Stimulated activated CD4-positive, alpha-beta T cell treated with anti-CD3 and anti-CD28 coated beads, Interleukin-1b, Interleukin-23, amount 100 ng/mL, for 4 hours (primary cell): ENCODE measurements around the gene ANKMY1.

Source experiments
- DNase-seq, 2 donors: peaks; one replicate each; pipeline ENCODE4 v3.0.0-alpha.2; 2020; ENCODE audit warnings: low read depth in 2 of 2

ANKMY1 gene

GRCh38 chr2:240579771-240580614 lies 22.2 kb upstream of the ANKMY1 start:
- peak; percentile 50 to 66 for DNase-seq

GRCh38 chr2:240579071-240579762 lies 21.4 kb upstream of the ANKMY1 start:
- DNase-seq, result no peak

GRCh38 chr2:240578488-240578887 lies 20.7 kb upstream of the ANKMY1 start:
- DNase-seq, result no peak

- DNase-seq, result no peak
These were observed 20.3 kb upstream of the ANKMY1 start for GRCh38 chr2:240578110-240578450.

GRCh38 chr2:240577281-240578109 lies 19.7 kb upstream of the ANKMY1 start:
- no peak for DNase-seq

- no peak for DNase-seq
These were observed 18.8 kb upstream of the ANKMY1 start for GRCh38 chr2:240576436-240577205.

GRCh38 chr2:240576036-240576435 lies 18.2 kb upstream of the ANKMY1 start:
- DNase-seq, result no peak

- DNase-seq, result no peak
These were observed 17.5 kb upstream of the ANKMY1 start for GRCh38 chr2:240575101-240575965.

GRCh38 chr2:240574386-240575100 lies 16.8 kb upstream of the ANKMY1 start:
- DNase-seq, result no peak

GRCh38 chr2:240573516-240574385 lies 16.0 kb upstream of the ANKMY1 start:
- DNase-seq, result no peak

- no peak for DNase-seq
These were observed 15.3 kb upstream of the ANKMY1 start for GRCh38 chr2:240573071-240573515.

- DNase-seq, result no peak
These were observed 14.6 kb upstream of the ANKMY1 start for GRCh38 chr2:240572141-240573031.

- DNase-seq, result no peak
These were observed 13.7 kb upstream of the ANKMY1 start for GRCh38 chr2:240571314-240571973.

- DNase-seq, result no peak
These were observed 12.9 kb upstream of the ANKMY1 start for GRCh38 chr2:240570531-240571313.

- no peak for DNase-seq
These were observed 12.3 kb upstream of the ANKMY1 start for GRCh38 chr2:240569998-240570530.

GRCh38 chr2:240569523-240569997 lies 11.8 kb upstream of the ANKMY1 start:
- no peak for DNase-seq
